H1 (cell line): Measurements from ENCODE around the gene SHTN1. TPM values are rescaled to one million over a fixed set of nuclear protein-coding genes. Genes with fewer than 3 reads are reported as not detected.
A peak's percentile ranks its signal among the peaks of the same experiment; 100 is the strongest.

Experiments used
- CTCF ChIA-PET: fragments of 300-600 bp; sonication (Branson Sonifier 250); formaldehyde crosslinking; loops from one replicate; lab custom pipeline; 2021; ENCODE audit not compliant: partially characterized antibody; lab: Charles Lee
- POLR2A ChIA-PET: fragments of 300-600 bp; sonication (Branson Sonifier 250); formaldehyde crosslinking; loops from one replicate; lab custom pipeline; 2021; ENCODE audit warnings: inconsistent platforms; ENCODE audit not compliant: partially characterized antibody; lab: Charles Lee
- DNase-seq, 2 experiments: peaks; one replicate each; pipeline versions ENCODE4 v3.0.0 to v3.0.0-alpha.2; 2010 to 2022; ENCODE audit warnings: low spot score in 2 of 2, low read depth in 1 of 2, mixed read lengths in 1 of 2
- FAIRE-seq: peaks from 2 replicates; lab custom pipeline; 2011; peaks lifted over from hg19 to GRCh38; lab: Jason Lieb, UNC
- H2AFZ ChIP-seq: 2 replicates; pipeline ENCODE4 v1.8.1; 2012; ENCODE audit warnings: low read length, inconsistent platforms
- H2AK5ac ChIP-seq: 2 replicates; pipeline ENCODE4 v1.6.1; 2013; ENCODE audit warnings: low read depth, low read length
- H2BK120ac ChIP-seq: replicated peaks from 2 replicates; pipeline ENCODE3; 2013; ENCODE audit warnings: low read depth, low read length, inconsistent platforms
- H2BK12ac ChIP-seq: 2 replicates; pipeline ENCODE4 v1.6.1; 2013; ENCODE audit warnings: low read depth, low read length
- H2BK15ac ChIP-seq: 2 replicates; pipeline ENCODE4 v1.6.1; 2013; ENCODE audit warnings: low read length
- H2BK20ac ChIP-seq: 2 replicates; pipeline ENCODE4 v1.6.1; 2013; ENCODE audit warnings: low read length
- H2BK5ac ChIP-seq: 2 replicates; pipeline ENCODE4 v1.6.1; 2013; ENCODE audit warnings: low read depth, low read length
- H3K14ac ChIP-seq: 2 replicates; pipeline ENCODE4 v1.6.1; 2013; ENCODE audit warnings: inconsistent platforms; ENCODE audit not compliant: insufficient read length
- H3K18ac ChIP-seq: 2 replicates; pipeline ENCODE4 v1.6.1; 2013; ENCODE audit warnings: low read length; ENCODE audit errors: extremely low read depth
- H3K23ac ChIP-seq: 2 replicates; pipeline ENCODE4 v1.6.1; 2013; ENCODE audit warnings: inconsistent platforms; ENCODE audit not compliant: insufficient read length
- H3K23me2 ChIP-seq: 2 replicates; pipeline ENCODE4 v1.6.1; 2013; ENCODE audit warnings: low read depth, low read length
- H3K27ac ChIP-seq: 2 replicates; pipeline ENCODE4 v1.6.1; 2011; ENCODE audit warnings: low read depth, low read length, inconsistent platforms
- H3K27me3 ChIP-seq, 4 experiments: replicated peaks in 1 of 4; 1 replicate in 1 of 4; 2 replicates in 3 of 4; pipeline versions ENCODE4 v1.6.1 to v1.8.1; 2011 to 2013; ENCODE audit warnings: low read length in 3 of 4, mild to moderate bottlenecking in 3 of 4, inconsistent platforms in 2 of 4, mixed read lengths in 2 of 4, moderate library complexity in 1 of 4; ENCODE audit not compliant: control insufficient read depth in 3 of 4, insufficient read depth in 3 of 4; ENCODE audit errors: extremely low read depth in 1 of 4
- H3K36me3 ChIP-seq, 4 experiments: 2 replicates each; pipeline versions ENCODE4 v1.6.1 to v1.8.1; 2011 to 2013; ENCODE audit warnings: mild to moderate bottlenecking in 4 of 4, low read length in 3 of 4, moderate library complexity in 2 of 4, control low read depth in 1 of 4, inconsistent platforms in 1 of 4; ENCODE audit not compliant: insufficient read depth in 4 of 4, control insufficient read depth in 2 of 4
- H3K4ac ChIP-seq: replicated peaks from 2 replicates; pipeline ENCODE3; 2013; ENCODE audit warnings: low read length, low read depth, mixed read lengths, inconsistent platforms; ENCODE audit not compliant: insufficient read length
- H3K4me1 ChIP-seq, 4 experiments: replicated peaks in 1 of 4; 1 replicate in 1 of 4; 2 replicates in 3 of 4; pipeline versions ENCODE4 v1.6.1 to v1.8.1; 2011 to 2013; ENCODE audit warnings: low read length in 3 of 4, inconsistent platforms in 2 of 4, mixed read lengths in 1 of 4; ENCODE audit not compliant: insufficient read depth in 4 of 4, control insufficient read depth in 3 of 4
- H3K4me2 ChIP-seq, 2 experiments: 2 replicates each; pipeline versions ENCODE4 v1.6.1 to v1.8.1; 2011 to 2013; ENCODE audit warnings: low read depth in 2 of 2, low read length in 2 of 2, control low read depth in 1 of 2, inconsistent platforms in 1 of 2, mild to moderate bottlenecking in 1 of 2; ENCODE audit not compliant: insufficient read depth in 1 of 2
- H3K4me3 ChIP-seq, 4 experiments: fragments of 200-600, 300-600 bp in 1 of 4; sonication (generic), shearing (Covaris generic), sonication (Bioruptor Twin) in 1 of 4; 2 replicates each; pipeline versions ENCODE4 v1.5.1 to v1.8.1; 2011 to 2016; ENCODE audit warnings: low read length in 4 of 4, low read depth in 3 of 4, control low read depth in 2 of 4, inconsistent platforms in 2 of 4, mild to moderate bottlenecking in 2 of 4, mixed read lengths in 1 of 4, moderate library complexity in 1 of 4; ENCODE audit not compliant: insufficient read depth in 2 of 4; ENCODE audit errors: extremely low read depth in 1 of 4
- H3K56ac ChIP-seq: replicated peaks from 2 replicates; pipeline ENCODE3; 2013; ENCODE audit warnings: low read depth, mild to moderate bottlenecking, mixed read lengths, low read length, inconsistent platforms; ENCODE audit not compliant: insufficient read length
- H3K79me1 ChIP-seq: 2 replicates; pipeline ENCODE4 v1.6.1; 2013; ENCODE audit warnings: low read depth, low read length, control low read depth
- H3K79me2 ChIP-seq, 2 experiments: 2 replicates each; pipeline versions ENCODE4 v1.6.1 to v1.8.1; 2012 to 2013; ENCODE audit warnings: low read length in 2 of 2, mild to moderate bottlenecking in 2 of 2, inconsistent platforms in 1 of 2; ENCODE audit not compliant: insufficient read depth in 2 of 2, control insufficient read depth in 1 of 2
- H3K9ac ChIP-seq, 4 experiments: replicated peaks in 1 of 4; 1 replicate in 1 of 4; 2 replicates in 3 of 4; pipeline versions ENCODE4 v1.6.1 to v1.8.1; 2011 to 2013; ENCODE audit warnings: low read depth in 3 of 4, low read length in 3 of 4, control low read depth in 2 of 4, mild to moderate bottlenecking in 2 of 4, moderate library complexity in 2 of 4, inconsistent platforms in 1 of 4; ENCODE audit errors: extremely low read depth in 1 of 4
- H3K9me3 ChIP-seq, 2 experiments: 2 replicates each; pipeline versions ENCODE4 v1.6.1 to v1.8.1; 2012 to 2013; ENCODE audit warnings: mild to moderate bottlenecking in 2 of 2, moderate library complexity in 2 of 2, control low read depth in 1 of 2, inconsistent platforms in 1 of 2, low read depth in 1 of 2, low read length in 1 of 2, mixed read lengths in 1 of 2; ENCODE audit not compliant: insufficient read depth in 2 of 2
- H4K20me1 ChIP-seq, 2 experiments: replicated peaks in 1 of 2; 2 replicates each; pipeline versions ENCODE3 to v1.8.1; 2011 to 2013; ENCODE audit warnings: inconsistent platforms in 2 of 2, low read length in 2 of 2, mild to moderate bottlenecking in 1 of 2; ENCODE audit not compliant: insufficient read depth in 2 of 2, control insufficient read depth in 1 of 2
- H4K5ac ChIP-seq: 2 replicates; pipeline ENCODE4 v1.6.1; 2013; ENCODE audit warnings: low read length, low read depth, mixed read lengths, inconsistent platforms; ENCODE audit not compliant: insufficient read length
- H4K8ac ChIP-seq: 2 replicates; pipeline ENCODE4 v1.8.0; 2013; ENCODE audit warnings: mild to moderate bottlenecking, moderate library complexity, low read length, inconsistent platforms; ENCODE audit not compliant: insufficient read depth; ENCODE audit errors: extremely low read depth
- H4K91ac ChIP-seq: replicated peaks from 2 replicates; pipeline ENCODE3; 2013; ENCODE audit warnings: low read length, mixed read lengths, inconsistent platforms; ENCODE audit not compliant: insufficient read length
- RBBP5 ChIP-seq: IDR thresholded peaks from 2 replicates; pipeline ENCODE4 v1.7.1; 2012; ENCODE audit warnings: low read depth, mild to moderate bottlenecking, inconsistent platforms, low read length, moderate library complexity, borderline replicate concordance
- RXRA ChIP-seq: IDR thresholded peaks from 2 replicates; pipeline ENCODE4 v1.6.1; 2011; ENCODE audit warnings: low read depth, mild to moderate bottlenecking, low read length, moderate library complexity; ENCODE audit not compliant: insufficient read depth
- TAF7 ChIP-seq: optimal IDR thresholded peaks from 2 replicates; pipeline ENCODE3; 2011; ENCODE audit warnings: low read depth, mild to moderate bottlenecking, inconsistent platforms, low read length, moderate library complexity, borderline replicate concordance
- WGBS, 2 experiments: shearing (Covaris generic) in 1 of 2; methylation state at CpG; one replicate each; pipeline versions ENCODE4 v1.1.6 to v1.1.7; 2013 to 2015; ENCODE audit warnings: low lambda C conversion rate in 2 of 2, mixed read lengths in 2 of 2, inconsistent platforms in 1 of 2, low coverage in 1 of 2, missing lambda C conversion rate in 1 of 2; ENCODE audit not compliant: insufficient replicate concordance in 2 of 2, insufficient coverage in 1 of 2, insufficient read length in 1 of 2; ENCODE audit errors: extremely low coverage in 1 of 2, missing lambda C conversion rate in 1 of 2; 5-methylcytosine and 5-hydroxymethylcytosine counted together
- polyA plus RNA-seq, 7 experiments: library from polyadenylated mRNA; depleted of rRNA in 3 of 7; stranded (reverse) in 5 of 7; unstranded in 2 of 7; fragments of >200 nt in 5 of 7; fragments of 200-250 nt in 2 of 7; gene quantifications; 1 replicate in 5 of 7; 2 replicates in 1 of 7; 4 replicates in 1 of 7; pipeline versions ENCODE4 v1.2.1 to v1.2.3, GENCODE V29; 2011 to 2013; ENCODE audit warnings: missing spikeins in 2 of 7, mixed read lengths in 2 of 7
- total RNA-seq: library from RNA; stranded (reverse); fragmentation: NEBNext Ultra II Directional; extraction: Animal tissue kit (Norgen Biotek cat#: 25700); gene quantifications from 2 replicates; pipeline ENCODE4 v1.2.1, GENCODE V29; 2021

Gene SHTN1
- total and polyA plus RNA-seq, 2 of the 8 experiments (the other 6 are each of a cell fraction or from before 2014, with no cell fraction given), result 3.3 to 12.7 TPM

DNA sequence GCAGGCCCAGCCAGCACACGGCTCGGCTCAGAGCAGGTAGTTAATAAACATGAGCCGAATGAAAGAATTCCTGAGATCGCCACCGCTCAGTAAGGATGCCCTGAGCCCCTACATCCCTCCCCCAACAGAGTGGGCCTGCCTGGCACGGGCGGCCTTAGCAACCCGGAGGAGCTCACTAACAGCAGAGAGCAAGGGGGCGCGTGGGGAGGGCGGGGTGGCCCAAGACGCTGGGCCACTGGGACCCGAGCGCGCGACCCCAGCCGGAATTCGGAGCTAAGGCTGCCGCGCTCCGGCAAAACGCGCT, 156.1 kb downstream of the SHTN1 start:
- no peak for FAIRE-seq
- POLR2A ChIA-PET, result interaction anchor here (0.8 to 1.9 kb wide), 9 partner anchors 9 to 173 kb away, joined by 3 to 21 read pairs (median 3); no protein-coding TSS in a partner anchor

More for the DNA sequence above, 156.1 kb downstream of the SHTN1 start:
- no peak overlapping the region for H3K23ac ChIP-seq
- H2BK5ac ChIP-seq, result peak overlapping the region; percentile 79; the same call in 1 of the 2 replicates
- no peaks in the 10 kb centered on the region for H3K79me1 ChIP-seq
- no peaks in the 10 kb centered on the region for H3K79me2 ChIP-seq
- H3K9me3 ChIP-seq, result no peaks in the 10 kb centered on the region
- no peaks in the 10 kb centered on the region for H4K20me1 ChIP-seq
- no peak overlapping the region for H3K56ac ChIP-seq
- no peak overlapping the region for H2BK15ac ChIP-seq
- no peaks in the 10 kb centered on the region for H3K36me3 ChIP-seq
- peaks cover 0 to 11% (median 2%) of the 10 kb centered on the region in 4 experiments; a peak in 2 of 7 replicates for H3K27me3 ChIP-seq
- no peak for DNase-seq
- H3K4me3 ChIP-seq, result peak overlapping the region; percentile 54 to 91 (median 82)
- TF ChIP-seq RXRA (no peak), TAF7 (peak; percentile 26), RBBP5 (peak; percentile 58; the same call in 1 of the 2 replicates)
- CTCF ChIA-PET, result interaction anchor here (0.7 to 1.5 kb wide), 11 partner anchors 9 to 970 kb away, joined by 3 to 6 read pairs (median 4); no protein-coding TSS in a partner anchor
- peaks cover 14% of the 10 kb centered on the region for H3K23me2 ChIP-seq
- H4K5ac ChIP-seq, result peak overlapping the region; percentile 71
- no peak overlapping the region for H2BK20ac ChIP-seq
- peak overlapping the region; percentile 95; the same call in 1 of the 2 replicates for H2AFZ ChIP-seq
- H3K9ac ChIP-seq, result peak overlapping the region in 3 of 4 experiments; percentile 60 to 88 (median 68); a peak in 6 of 7 replicates
- H2BK12ac ChIP-seq, result no peak overlapping the region
- H3K4me2 ChIP-seq, result peak overlapping the region; percentile 77 to 84
- no peak overlapping the region for H2BK120ac ChIP-seq
- H2AK5ac ChIP-seq, result no peak overlapping the region
- H4K8ac ChIP-seq, result peak overlapping the region; percentile 94
- 4% methylated on average over 14 of the region's 23 CpGs; no CpG with 5 or more reads in 1 of the 2 experiments for WGBS, 2 experiments
- no peak overlapping the region for H3K14ac ChIP-seq
- no peak overlapping the region for H4K91ac ChIP-seq
- peak overlapping the region; percentile 34 for H3K4ac ChIP-seq
- H3K18ac ChIP-seq, result no peak overlapping the region
- H3K4me1 ChIP-seq, result peaks cover 7 to 23% (median 14%) of the 10 kb centered on the region in 4 experiments; a peak in 5 of 7 replicates
- H3K27ac ChIP-seq, result peak overlapping the region; percentile 48; the same call in 1 of the 2 replicates
